HG02759 (cell line): Measurements from ENCODE around the gene DIP2B.
A peak's percentile ranks its signal among the peaks of the same experiment; 100 is the strongest.

Source experiments
- ATAC-seq: cut with Tn5 transposase; IDR thresholded peaks from one replicate; pipeline ENCODE4 v1.9.1; 2021; ENCODE audit warnings: mild to moderate bottlenecking, moderate library complexity; ENCODE audit not compliant: unreplicated experiment

DIP2B gene

GRCh38 chr12:50574601-50575348 is 70.0 kb downstream of the DIP2B start:
- ATAC-seq = no peak

GRCh38 chr12:50579757-50580267 is 75.0 kb downstream of the DIP2B start:
- peak; percentile 52 for ATAC-seq

GRCh38 chr12:50580436-50580835 is 75.7 kb downstream of the DIP2B start:
- no peak for ATAC-seq

- no peak for ATAC-seq
These were observed 76.7 kb downstream of the DIP2B start for GRCh38 chr12:50581226-50582184.

- ATAC-seq = no peak
These were observed 79.3 kb downstream of the DIP2B start for GRCh38 chr12:50584135-50584534.

- ATAC-seq = no peak
These were observed 85.1 kb downstream of the DIP2B start for GRCh38 chr12:50589650-50590435.

GRCh38 chr12:50590869-50591268 is 86.1 kb downstream of the DIP2B start:
- no peak for ATAC-seq

GRCh38 chr12:50595667-50596066 is 90.9 kb downstream of the DIP2B start:
- ATAC-seq = no peak

- ATAC-seq = peak; percentile 70
These were observed 92.7 kb downstream of the DIP2B start for GRCh38 chr12:50597200-50598195.

- ATAC-seq = no peak
These were observed 93.6 kb downstream of the DIP2B start for GRCh38 chr12:50598321-50598862.

- ATAC-seq = no peak
These were observed 94.7 kb downstream of the DIP2B start for GRCh38 chr12:50599366-50600095.

- no peak for ATAC-seq
These were observed 95.6 kb downstream of the DIP2B start for GRCh38 chr12:50600364-50600763.

- ATAC-seq = no peak
These were observed 99.2 kb downstream of the DIP2B start for GRCh38 chr12:50603817-50604639.

- ATAC-seq = no peak
These were observed 99.8 kb downstream of the DIP2B start for GRCh38 chr12:50604640-50604920.

- ATAC-seq = no peak
These were observed 102.0 kb downstream of the DIP2B start for GRCh38 chr12:50606675-50607375.

GRCh38 chr12:50609292-50609874 is 104.6 kb downstream of the DIP2B start:
- no peak for ATAC-seq

GRCh38 chr12:50610171-50610570 is 105.4 kb downstream of the DIP2B start:
- no peak for ATAC-seq
